K562 (cell line): ENCODE data around the gene MRPS26. TPM values are rescaled to one million over a fixed set of nuclear protein-coding genes. Genes with fewer than 3 reads are reported as not detected.
A peak's percentile ranks its signal among the peaks of the same experiment; 100 is the strongest.

Experiments
- HMG20A ChIP-seq: fragments of 450-650 bp; formaldehyde crosslinking; conservative IDR thresholded peaks from 2 replicates; pipeline ENCODE4 v1.4.0; 2020; ENCODE audit warnings: mild to moderate bottlenecking, mixed read lengths
- MEF2D ChIP-seq: conservative IDR thresholded peaks from 2 replicates; pipeline ENCODE4 v1.6.1; 2016; ENCODE audit warnings: low read depth, missing genetic modification characterization, missing compliant biosample characterization
- SIX5 ChIP-seq, 2 experiments: IDR thresholded peaks; 2 replicates each; pipeline ENCODE4 v1.6.1; 2011; ENCODE audit warnings: low read length in 2 of 2, borderline replicate concordance in 1 of 2, low read depth in 1 of 2, mild to moderate bottlenecking in 1 of 2, moderate library complexity in 1 of 2; ENCODE audit not compliant: insufficient read depth in 1 of 2
- SMAD2 ChIP-seq: fragments of 150-350 bp; IDR thresholded peaks from 2 replicates; pipeline ENCODE4 v1.6.1; 2014; ENCODE audit warnings: low read depth, mild to moderate bottlenecking, low read length
- TAF7 ChIP-seq: fragments of 450-650 bp; IDR thresholded peaks from 2 replicates; pipeline ENCODE4 v1.6.1; 2016; ENCODE audit warnings: missing genetic modification characterization, missing compliant biosample characterization
- TAF9B ChIP-seq: fragments of 450-650 bp; IDR thresholded peaks from 2 replicates; pipeline ENCODE4 v1.6.1; 2018; ENCODE audit warnings: mild to moderate bottlenecking; ENCODE audit not compliant: partially characterized antibody
- XRCC5 ChIP-seq: fragments of 200-400 bp; formaldehyde crosslinking; IDR thresholded peaks from 2 replicates; pipeline ENCODE4 v1.6.1; 2017; ENCODE audit warnings: low read depth, mild to moderate bottlenecking, low read length
- ZBTB17 ChIP-seq: fragments of 450-650 bp; formaldehyde crosslinking; IDR thresholded peaks from 2 replicates; pipeline ENCODE4 v1.4.0; 2020; ENCODE audit warnings: mild to moderate bottlenecking
- ZNF140 ChIP-seq: fragments of 250-450 bp; sonication (Bioruptor Pico); IDR thresholded peaks from 2 replicates; pipeline ENCODE4 v1.8.0; 2021; ENCODE audit warnings: moderate library complexity, mild to moderate bottlenecking, inconsistent platforms
- polyA plus RNA-seq, 8 experiments: library from polyadenylated mRNA; depleted of rRNA in 4 of 8; stranded (reverse) in 5 of 8; unstranded in 3 of 8; fragments of >200 nt; fragmentation: Nextera tagmentation in 2 of 8; fragmentation: Illumina TruSeq in 1 of 8; extraction: Ambion mirVana in 2 of 8; extraction: Trizol in 1 of 8; gene quantifications; 2 replicates each; pipeline versions ENCODE4 v1.2.1 to v1.2.3, GENCODE V29; 2011 to 2014; ENCODE audit warnings: inconsistent platforms in 1 of 8, missing spikeins in 1 of 8
- total RNA-seq, 7 experiments: library from RNA; depleted of rRNA in 6 of 7; stranded (reverse); fragments of >200 nt in 6 of 7; fragmentation: Illumina TruSeq in 2 of 7; extraction: Trizol in 2 of 7; gene quantifications; 2 replicates each; pipeline versions ENCODE4 v1.2.1 to v1.2.3, GENCODE V29; 2011 to 2021; ENCODE audit warnings: low replicate concordance in 1 of 7
- TF ChIP-seq, protein P1 (sequence below): fragments of 450-650 bp; IDR thresholded peaks from 2 replicates; pipeline ENCODE4 v1.6.1; 2016; ENCODE audit warnings: mild to moderate bottlenecking, moderate library complexity
- TF ChIP-seq, protein P2 (sequence below): sonication (generic); formaldehyde crosslinking; IDR thresholded peaks from 2 replicates; pipeline ENCODE4 v1.4.0; 2020; ENCODE audit warnings: mild to moderate bottlenecking, missing genetic modification reagents

MRPS26 gene
- total and polyA plus RNA-seq, 9 of the 15 experiments (the other 6 are each of a cell fraction or from before 2014, with no cell fraction given): 2.7 to 70.5 (median 28.8) TPM

DNA sequence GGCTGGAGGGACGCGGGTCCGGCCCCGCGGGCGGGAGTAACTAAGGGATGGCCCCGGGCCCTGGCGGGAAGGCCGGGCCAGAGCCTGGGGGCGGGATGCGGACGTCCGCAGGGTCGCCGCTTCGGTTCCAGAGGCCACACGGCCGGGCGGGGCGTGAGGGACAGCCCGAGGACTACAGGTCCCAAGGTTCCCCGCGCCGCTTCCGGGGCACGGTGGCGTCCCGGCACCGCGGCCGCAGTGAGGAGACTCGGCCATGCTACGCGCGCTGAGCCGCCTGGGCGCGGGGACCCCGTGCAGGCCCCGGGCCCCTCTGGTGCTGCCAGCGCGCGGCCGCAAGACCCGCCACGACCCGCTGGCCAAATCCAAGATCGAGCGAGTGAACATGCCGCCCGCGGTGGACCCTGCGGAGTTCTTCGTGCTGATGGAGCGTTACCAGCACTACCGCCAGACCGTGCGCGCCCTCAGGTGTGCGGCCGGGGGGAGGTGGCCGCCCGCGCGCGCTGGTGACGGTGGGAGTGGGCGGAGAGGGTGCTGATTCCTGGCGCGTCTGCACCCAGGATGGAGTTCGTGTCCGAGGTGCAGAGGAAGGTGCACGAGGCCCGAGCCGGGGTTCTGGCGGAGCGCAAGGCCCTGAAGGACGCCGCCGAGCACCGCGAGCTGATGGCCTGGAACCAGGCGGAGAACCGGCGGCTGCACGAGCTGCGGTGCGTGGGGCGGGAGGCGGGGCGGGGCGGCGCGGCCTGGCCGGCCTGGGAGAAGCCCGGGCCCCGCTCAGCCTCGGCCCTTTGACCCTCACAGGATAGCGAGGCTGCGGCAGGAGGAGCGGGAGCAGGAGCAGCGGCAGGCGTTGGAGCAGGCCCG lies at the start of gene MRPS26 (continued):
- TF ChIP-seq XRCC5: 0 out of 2 replicates have a peak, but pooled peaks have one; percentile 40
- TF ChIP-seq TAF9B: no peak
- TF ChIP-seq TAF7: no peak
- peak; percentile 55 to 60; a peak in 3 of 4 replicates for TF ChIP-seq SIX5 (IDR thresholded peaks at IDR 0.05; ENCODE audit: borderline replicate concordance in 1 of 2, insufficient read depth in 1 of 2, low read depth in 1 of 2, low read length in 2 of 2)
- TF ChIP-seq, protein P1, sequence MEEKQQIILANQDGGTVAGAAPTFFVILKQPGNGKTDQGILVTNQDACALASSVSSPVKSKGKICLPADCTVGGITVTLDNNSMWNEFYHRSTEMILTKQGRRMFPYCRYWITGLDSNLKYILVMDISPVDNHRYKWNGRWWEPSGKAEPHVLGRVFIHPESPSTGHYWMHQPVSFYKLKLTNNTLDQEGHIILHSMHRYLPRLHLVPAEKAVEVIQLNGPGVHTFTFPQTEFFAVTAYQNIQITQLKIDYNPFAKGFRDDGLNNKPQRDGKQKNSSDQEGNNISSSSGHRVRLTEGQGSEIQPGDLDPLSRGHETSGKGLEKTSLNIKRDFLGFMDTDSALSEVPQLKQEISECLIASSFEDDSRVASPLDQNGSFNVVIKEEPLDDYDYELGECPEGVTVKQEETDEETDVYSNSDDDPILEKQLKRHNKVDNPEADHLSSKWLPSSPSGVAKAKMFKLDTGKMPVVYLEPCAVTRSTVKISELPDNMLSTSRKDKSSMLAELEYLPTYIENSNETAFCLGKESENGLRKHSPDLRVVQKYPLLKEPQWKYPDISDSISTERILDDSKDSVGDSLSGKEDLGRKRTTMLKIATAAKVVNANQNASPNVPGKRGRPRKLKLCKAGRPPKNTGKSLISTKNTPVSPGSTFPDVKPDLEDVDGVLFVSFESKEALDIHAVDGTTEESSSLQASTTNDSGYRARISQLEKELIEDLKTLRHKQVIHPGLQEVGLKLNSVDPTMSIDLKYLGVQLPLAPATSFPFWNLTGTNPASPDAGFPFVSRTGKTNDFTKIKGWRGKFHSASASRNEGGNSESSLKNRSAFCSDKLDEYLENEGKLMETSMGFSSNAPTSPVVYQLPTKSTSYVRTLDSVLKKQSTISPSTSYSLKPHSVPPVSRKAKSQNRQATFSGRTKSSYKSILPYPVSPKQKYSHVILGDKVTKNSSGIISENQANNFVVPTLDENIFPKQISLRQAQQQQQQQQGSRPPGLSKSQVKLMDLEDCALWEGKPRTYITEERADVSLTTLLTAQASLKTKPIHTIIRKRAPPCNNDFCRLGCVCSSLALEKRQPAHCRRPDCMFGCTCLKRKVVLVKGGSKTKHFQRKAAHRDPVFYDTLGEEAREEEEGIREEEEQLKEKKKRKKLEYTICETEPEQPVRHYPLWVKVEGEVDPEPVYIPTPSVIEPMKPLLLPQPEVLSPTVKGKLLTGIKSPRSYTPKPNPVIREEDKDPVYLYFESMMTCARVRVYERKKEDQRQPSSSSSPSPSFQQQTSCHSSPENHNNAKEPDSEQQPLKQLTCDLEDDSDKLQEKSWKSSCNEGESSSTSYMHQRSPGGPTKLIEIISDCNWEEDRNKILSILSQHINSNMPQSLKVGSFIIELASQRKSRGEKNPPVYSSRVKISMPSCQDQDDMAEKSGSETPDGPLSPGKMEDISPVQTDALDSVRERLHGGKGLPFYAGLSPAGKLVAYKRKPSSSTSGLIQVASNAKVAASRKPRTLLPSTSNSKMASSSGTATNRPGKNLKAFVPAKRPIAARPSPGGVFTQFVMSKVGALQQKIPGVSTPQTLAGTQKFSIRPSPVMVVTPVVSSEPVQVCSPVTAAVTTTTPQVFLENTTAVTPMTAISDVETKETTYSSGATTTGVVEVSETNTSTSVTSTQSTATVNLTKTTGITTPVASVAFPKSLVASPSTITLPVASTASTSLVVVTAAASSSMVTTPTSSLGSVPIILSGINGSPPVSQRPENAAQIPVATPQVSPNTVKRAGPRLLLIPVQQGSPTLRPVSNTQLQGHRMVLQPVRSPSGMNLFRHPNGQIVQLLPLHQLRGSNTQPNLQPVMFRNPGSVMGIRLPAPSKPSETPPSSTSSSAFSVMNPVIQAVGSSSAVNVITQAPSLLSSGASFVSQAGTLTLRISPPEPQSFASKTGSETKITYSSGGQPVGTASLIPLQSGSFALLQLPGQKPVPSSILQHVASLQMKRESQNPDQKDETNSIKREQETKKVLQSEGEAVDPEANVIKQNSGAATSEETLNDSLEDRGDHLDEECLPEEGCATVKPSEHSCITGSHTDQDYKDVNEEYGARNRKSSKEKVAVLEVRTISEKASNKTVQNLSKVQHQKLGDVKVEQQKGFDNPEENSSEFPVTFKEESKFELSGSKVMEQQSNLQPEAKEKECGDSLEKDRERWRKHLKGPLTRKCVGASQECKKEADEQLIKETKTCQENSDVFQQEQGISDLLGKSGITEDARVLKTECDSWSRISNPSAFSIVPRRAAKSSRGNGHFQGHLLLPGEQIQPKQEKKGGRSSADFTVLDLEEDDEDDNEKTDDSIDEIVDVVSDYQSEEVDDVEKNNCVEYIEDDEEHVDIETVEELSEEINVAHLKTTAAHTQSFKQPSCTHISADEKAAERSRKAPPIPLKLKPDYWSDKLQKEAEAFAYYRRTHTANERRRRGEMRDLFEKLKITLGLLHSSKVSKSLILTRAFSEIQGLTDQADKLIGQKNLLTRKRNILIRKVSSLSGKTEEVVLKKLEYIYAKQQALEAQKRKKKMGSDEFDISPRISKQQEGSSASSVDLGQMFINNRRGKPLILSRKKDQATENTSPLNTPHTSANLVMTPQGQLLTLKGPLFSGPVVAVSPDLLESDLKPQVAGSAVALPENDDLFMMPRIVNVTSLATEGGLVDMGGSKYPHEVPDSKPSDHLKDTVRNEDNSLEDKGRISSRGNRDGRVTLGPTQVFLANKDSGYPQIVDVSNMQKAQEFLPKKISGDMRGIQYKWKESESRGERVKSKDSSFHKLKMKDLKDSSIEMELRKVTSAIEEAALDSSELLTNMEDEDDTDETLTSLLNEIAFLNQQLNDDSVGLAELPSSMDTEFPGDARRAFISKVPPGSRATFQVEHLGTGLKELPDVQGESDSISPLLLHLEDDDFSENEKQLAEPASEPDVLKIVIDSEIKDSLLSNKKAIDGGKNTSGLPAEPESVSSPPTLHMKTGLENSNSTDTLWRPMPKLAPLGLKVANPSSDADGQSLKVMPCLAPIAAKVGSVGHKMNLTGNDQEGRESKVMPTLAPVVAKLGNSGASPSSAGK: peak; percentile 36
- TF ChIP-seq, protein P2, sequence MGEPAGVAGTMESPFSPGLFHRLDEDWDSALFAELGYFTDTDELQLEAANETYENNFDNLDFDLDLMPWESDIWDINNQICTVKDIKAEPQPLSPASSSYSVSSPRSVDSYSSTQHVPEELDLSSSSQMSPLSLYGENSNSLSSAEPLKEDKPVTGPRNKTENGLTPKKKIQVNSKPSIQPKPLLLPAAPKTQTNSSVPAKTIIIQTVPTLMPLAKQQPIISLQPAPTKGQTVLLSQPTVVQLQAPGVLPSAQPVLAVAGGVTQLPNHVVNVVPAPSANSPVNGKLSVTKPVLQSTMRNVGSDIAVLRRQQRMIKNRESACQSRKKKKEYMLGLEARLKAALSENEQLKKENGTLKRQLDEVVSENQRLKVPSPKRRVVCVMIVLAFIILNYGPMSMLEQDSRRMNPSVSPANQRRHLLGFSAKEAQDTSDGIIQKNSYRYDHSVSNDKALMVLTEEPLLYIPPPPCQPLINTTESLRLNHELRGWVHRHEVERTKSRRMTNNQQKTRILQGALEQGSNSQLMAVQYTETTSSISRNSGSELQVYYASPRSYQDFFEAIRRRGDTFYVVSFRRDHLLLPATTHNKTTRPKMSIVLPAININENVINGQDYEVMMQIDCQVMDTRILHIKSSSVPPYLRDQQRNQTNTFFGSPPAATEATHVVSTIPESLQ: no peak
- TF ChIP-seq ZBTB17 (CRISPR knock-in tag): peak; percentile 39; the same call in 1 of the 2 replicates
- TF ChIP-seq HMG20A (CRISPR knock-in tag): no peak
- no peak for TF ChIP-seq MEF2D
- TF ChIP-seq ZNF140 (CRISPR knock-in tag): no peak
- no peak for TF ChIP-seq SMAD2
